Loucy (cell line): ENCODE measurements around the gene APBB2.

Source experiments
- EZH2phosphoT487 ChIP-seq: fragments of 200-600 bp; IDR thresholded peaks from 2 replicates; pipeline ENCODE4 v1.6.1; 2018; ENCODE audit warnings: antibody characterized with exemption, mild to moderate bottlenecking, moderate library complexity, borderline replicate concordance
- TF ChIP-seq, protein P1 (sequence below): fragments of 200-600 bp; sonication (generic); conservative IDR thresholded peaks from 2 replicates; pipeline ENCODE4 v1.5.1; 2014; ENCODE audit warnings: mild to moderate bottlenecking, antibody characterized with exemption, low read length

DNA sequence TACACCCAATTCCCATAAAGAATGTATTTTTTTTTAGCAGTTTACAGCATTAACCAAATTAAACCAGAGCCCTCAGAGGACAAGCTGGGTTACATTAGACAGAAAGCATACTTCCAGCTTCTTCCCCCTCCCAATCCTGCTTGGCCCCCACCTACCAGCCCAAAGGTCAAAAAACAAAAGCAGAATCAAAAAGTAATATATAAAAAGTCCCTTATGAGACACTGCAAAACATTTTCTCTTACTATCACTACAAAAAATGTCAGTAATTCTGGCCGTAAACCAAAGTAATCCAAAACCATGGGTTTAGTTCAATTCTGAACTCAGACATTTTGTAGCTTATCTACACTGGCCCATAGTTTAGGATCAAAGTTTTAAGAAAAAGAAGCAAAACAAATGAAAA lies 38.0 kb downstream of the APBB2 start:
- TF ChIP-seq, protein P1, sequence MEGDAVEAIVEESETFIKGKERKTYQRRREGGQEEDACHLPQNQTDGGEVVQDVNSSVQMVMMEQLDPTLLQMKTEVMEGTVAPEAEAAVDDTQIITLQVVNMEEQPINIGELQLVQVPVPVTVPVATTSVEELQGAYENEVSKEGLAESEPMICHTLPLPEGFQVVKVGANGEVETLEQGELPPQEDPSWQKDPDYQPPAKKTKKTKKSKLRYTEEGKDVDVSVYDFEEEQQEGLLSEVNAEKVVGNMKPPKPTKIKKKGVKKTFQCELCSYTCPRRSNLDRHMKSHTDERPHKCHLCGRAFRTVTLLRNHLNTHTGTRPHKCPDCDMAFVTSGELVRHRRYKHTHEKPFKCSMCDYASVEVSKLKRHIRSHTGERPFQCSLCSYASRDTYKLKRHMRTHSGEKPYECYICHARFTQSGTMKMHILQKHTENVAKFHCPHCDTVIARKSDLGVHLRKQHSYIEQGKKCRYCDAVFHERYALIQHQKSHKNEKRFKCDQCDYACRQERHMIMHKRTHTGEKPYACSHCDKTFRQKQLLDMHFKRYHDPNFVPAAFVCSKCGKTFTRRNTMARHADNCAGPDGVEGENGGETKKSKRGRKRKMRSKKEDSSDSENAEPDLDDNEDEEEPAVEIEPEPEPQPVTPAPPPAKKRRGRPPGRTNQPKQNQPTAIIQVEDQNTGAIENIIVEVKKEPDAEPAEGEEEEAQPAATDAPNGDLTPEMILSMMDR: no peak
- no peak for TF ChIP-seq EZH2phosphoT487
